Hematopoietic multipotent progenitor cell treated with erythropoietin and hydrocortisone succinate and interleukin-3 and kit ligand, for 17 days (in vitro differentiated cells): ENCODE results near the gene NTN4.
"Not testable (repeated sequence)": the region's sequence is repeated elsewhere in the genome, so short reads cannot be mapped to it uniquely, and the experiment has no call there.

Experiments used
- DNase-seq: peaks from one replicate; pipeline ENCODE4 v3.0.0-alpha.2; 2015; ENCODE audit warnings: low spot score

NTN4 gene

GRCh38 chr12:95790033-95790916 lies at the start of gene NTN4:
Gene NTN4 (minus strand): TSS chr12:95790764. CDS start chr12:95790309, 455 bp downstream.
- DNase-seq: no peak

DNA sequence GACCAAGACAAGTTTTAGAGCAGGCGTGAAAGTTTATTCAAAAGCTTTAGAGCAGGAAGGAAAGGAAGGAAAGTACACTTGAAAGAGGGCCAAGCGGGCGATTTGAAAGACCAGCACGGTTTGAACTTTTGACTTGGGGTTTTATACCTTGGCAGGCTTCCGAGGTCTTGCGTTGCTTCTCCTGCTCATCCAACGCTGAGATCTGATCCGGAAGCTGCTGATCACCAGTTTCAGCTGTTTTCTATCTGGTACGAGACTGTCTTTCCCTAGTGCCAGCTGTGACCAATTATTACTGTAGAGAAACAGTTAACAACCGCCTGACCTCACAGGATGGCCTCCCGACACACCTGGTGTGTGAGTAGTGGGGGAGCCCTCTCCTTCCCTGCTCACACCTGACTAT lies 47.6 kb upstream of the NTN4 start:
- DNase-seq: no peak

- no peak for DNase-seq
Measured at GRCh38 chr12:95837240-95838038, 46.9 kb upstream of the NTN4 start.

GRCh38 chr12:95836630-95837239 lies 46.2 kb upstream of the NTN4 start:
- DNase-seq: no peak

- no peak for DNase-seq
Measured at GRCh38 chr12:95836185-95836609, 45.6 kb upstream of the NTN4 start.

DNA sequence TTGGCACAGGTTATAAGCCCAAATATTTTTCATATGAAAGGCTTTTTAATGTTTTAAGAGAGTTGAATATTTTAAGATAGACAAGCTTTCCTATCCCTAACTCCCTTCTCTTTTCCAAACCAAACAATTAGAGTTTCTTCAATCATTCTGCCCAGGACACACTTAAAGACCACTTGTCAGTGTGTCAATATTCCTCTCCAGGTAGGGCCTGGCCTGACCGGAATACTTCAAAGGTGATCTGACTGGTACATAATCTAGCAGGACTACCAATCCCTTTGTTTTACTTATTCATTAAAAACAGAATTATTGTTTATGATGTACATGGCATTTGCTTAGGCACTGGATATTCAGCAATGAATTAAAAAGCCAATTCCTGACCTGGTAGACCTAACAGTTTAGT lies 44.0 kb upstream of the NTN4 start:
- no peak for DNase-seq

- DNase-seq: no peak
Measured at GRCh38 chr12:95830335-95831089, 39.9 kb upstream of the NTN4 start.

GRCh38 chr12:95829395-95829794 lies 38.8 kb upstream of the NTN4 start:
- DNase-seq: no peak

DNA sequence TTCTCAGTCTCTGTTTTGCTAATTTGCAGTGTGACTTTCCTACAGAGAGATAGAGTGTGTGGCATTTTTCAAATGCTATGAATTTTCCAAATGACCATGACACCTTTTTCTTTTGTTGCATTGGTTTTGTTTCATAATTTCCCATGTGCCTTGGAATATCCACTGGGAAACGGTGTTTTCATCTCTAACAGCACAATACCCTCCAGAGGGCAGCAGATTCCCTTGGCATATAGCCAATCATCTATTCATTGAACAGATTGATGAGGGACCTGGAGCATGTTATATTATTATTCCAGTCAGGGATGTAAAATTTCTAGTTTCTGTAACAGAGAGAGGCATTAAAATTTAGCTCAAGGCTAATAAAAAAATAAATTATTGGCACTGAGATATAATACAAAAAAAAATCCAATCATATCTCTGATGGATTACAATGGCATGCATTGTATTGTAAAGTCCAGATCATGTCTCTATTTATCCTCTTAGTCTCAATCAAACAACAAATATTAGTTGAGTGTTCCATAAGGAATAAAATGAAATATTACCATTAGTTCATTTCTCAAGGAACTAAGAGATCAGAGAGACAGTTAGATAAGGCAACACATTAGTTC lies 29.6 kb upstream of the NTN4 start:
- DNase-seq: peak; percentile 20

DNA sequence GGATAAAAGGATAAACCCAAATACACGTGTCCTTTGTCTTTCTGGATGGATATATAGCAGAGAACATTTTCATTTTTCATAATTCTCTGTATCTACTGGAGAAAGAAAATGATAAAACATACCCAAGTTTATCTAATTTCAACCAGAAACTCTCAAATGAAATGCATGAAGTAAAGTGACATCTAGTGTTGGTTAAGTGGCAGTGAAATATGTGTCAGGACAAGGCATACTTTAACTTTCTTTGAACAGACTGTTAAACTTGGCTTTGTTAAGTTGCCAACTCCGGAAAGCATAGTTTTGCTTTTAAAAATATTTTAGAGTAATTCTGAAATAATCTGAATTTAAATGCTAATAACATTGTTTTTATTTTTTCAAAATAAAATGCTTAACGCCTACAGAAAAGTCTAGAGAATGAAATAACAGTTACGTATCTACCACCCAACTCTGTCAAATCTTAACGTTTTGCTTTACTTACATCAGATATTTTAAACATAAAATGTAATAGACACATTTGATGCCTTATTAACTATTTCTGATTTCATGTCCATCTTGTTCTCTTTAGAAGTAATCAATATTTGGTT lies 25.2 kb upstream of the NTN4 start:
- peak; percentile 24 for DNase-seq

DNA sequence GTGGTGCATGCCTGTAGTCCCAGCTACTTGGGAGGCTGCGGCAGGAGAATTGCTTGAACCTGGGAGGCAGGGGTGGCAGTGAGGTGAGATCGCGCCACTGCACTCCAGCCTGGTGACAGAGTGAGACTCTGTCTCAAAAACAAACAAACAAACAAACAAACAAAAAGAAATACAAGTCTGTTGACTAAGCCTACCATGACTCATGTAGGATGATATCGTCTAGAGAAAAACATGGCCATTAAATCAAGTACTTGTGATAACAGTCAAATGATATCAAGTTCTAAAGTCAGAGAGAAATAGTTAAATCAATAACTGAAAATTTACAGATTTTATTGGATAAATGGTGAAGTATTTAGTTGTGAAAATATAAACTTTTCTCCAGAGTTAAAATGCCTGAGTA lies 21.6 kb upstream of the NTN4 start:
- not testable (repeated sequence) for DNase-seq

GRCh38 chr12:95810411-95810810 lies 19.8 kb upstream of the NTN4 start:
- DNase-seq: no peak

DNA sequence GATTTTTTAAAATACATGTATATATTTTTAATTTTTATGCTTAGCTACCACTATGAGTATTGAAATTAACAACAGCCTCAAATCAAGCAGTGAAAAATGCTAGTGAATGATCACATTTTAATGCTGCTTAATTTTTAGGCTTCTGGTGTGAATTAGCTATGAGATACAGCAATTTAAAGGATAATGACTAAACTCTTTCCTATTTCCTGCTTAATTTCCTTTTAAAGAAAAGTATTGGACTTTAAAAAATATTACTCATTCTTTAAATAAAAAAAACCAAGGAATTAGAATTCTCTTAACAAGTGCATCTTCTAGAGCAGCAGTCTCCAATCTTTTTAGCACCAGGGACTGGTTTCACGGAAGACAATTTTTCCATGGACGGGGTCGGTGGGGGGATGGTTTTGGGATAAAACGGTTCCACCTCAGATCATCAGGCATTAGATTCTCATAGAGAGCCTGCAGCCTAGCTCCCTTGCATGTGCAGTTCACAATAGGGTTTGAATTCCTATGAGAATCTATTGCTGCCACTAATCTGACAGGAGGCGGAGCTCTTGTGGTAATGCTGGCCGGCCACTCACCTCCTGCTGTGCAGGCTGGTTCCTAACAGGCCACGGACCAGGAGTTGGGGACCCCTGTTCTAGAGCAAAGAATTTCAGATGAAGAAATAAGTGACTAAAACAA lies 18.6 kb upstream of the NTN4 start:
- DNase-seq: no peak

DNA sequence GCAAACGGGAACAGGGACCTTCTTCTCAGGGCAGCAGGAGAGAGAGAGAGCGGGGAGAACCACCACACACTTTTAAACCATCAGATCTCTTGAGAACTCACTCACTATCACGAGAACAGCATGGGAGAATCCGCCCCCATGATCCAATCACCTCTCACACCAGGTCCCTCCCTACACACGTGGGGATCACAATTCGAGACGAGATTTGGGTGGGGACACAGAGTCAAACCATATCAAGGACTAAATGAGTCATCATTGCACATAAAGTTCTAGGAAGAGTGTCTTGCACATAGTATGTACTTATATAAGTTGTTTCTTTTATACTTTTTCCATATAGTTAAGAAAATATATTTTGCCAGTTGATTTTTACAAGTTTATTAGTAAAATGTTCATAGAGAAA lies 17.6 kb upstream of the NTN4 start:
- no peak for DNase-seq

DNA sequence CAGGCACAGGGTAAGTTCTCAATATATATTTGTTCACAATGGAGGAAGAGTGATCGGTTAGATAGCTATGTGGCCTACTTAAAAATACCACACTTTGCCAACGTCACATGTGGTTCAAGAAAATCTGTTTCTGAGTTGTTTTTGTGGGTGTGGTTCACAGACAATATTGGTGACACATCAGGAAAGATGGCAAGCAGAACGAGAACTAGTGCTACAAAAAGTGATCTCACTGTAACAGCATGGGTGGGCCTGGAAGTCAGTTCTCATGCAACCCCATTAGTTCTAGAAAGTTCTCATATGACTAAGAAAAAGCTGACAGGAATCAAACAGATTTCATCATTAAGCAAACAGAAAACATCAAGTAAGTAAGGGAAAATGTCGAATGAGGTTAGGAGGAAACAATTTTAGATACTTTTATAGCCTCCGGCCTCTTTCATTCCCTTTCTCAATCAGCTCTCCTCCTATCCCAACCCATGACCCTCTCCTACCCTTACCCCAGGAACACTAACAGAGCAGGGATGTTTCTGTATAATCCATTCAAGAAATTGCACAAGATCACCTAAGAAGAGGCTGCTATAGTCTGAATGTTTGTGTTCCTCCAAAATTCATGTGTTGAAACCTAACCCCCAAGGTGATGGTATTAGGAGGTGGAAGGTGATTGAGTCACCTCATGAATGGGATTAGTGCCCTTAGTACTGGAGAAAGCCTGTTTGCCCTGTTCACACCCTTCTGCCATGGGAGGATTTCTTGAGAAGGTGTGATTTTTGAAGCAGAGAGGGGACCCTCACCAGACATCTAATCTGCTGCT lies 15.5 kb upstream of the NTN4 start:
- no peak for DNase-seq

DNA sequence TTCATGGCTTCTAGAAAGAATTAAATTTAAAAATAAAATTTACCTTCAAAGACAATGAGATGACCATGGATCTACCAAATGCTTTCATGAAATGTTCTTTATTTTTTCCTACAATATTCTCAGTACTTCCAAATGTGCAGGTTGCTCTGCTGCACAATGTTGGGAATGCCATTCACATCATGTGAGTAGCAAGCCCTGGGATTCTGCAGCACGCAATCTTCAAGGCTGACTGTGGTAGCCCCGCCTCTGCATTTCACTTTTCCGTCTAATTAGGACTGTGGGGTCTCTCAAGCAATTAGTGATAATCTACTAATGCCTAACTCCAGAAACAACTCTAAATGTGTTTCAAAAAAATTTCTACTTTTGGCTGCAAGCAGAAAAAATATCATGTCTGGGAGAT lies 13.7 kb upstream of the NTN4 start:
- no peak for DNase-seq

DNA sequence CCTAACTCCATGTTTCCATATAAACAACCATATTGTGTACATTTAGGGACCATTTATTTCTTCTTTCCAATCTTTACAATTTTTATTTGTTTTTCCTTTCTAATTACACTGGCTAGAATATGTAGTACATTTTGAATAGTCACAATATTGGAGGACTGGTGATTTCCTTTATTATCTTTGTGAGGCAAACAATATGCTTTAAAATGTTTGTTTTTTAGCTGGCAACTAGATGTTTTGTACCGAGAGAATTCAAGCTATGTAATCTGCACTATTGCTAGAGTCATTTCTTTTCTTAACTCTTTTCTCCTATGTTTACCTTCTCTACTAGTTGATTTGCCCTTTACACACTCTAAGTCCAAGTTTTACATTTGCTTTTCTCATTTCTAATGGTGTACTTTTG lies 13.3 kb upstream of the NTN4 start:
- DNase-seq: no peak

GRCh38 chr12:95802482-95803270 lies 12.1 kb upstream of the NTN4 start:
- peak; percentile 14 for DNase-seq

GRCh38 chr12:95796982-95797289 lies 6.4 kb upstream of the NTN4 start:
- no peak for DNase-seq
